SHP77 (cell line): ENCODE measurements around the gene LARP1.
"Not testable (repeated sequence)": the region's sequence is repeated elsewhere in the genome, so short reads cannot be mapped to it uniquely, and the experiment has no call there.

Experiments
- DNase-seq, 2 experiments: peaks; one replicate each; lab custom pipeline; 2025; lab: John Stamatoyannopoulos, UW

The LARP1 gene

DNA sequence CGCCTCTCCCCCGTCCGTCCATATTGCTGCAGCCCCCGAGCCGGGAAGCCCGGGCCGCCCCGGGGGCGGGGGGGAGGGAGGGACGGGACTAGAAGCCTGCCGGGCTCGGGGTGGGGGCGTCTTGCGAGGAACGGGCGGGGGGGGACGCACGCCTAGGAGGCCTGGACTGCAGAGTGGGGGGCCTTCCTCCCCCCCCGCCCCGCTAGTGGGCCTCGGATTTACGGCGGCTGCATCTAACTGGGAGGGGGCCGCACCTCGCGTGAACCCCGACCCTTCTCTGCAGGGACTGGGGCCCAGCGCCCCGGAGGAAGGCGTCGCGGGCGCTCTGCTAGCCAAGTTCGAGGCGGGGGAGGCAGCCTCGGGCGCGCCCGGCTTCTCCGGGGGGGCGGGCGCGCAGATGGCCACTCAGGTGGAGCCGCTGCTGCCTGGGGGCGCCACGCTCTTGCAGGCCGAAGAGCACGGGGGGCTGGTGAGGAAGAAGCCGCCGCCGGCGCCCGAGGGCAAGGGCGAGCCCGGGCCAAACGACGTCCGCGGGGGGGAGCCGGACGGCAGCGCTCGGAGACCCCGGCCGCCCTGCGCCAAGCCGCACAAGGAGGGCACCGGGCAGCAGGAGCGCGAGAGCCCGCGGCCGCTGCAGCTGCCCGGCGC is at the start of gene LARP1:
TSS of gene LARP1 (plus strand) at position 17 of the 648 bp plus-strand sequence. CDS start at position 398, 381 bp downstream.
- DNase-seq = no peak

DNA sequence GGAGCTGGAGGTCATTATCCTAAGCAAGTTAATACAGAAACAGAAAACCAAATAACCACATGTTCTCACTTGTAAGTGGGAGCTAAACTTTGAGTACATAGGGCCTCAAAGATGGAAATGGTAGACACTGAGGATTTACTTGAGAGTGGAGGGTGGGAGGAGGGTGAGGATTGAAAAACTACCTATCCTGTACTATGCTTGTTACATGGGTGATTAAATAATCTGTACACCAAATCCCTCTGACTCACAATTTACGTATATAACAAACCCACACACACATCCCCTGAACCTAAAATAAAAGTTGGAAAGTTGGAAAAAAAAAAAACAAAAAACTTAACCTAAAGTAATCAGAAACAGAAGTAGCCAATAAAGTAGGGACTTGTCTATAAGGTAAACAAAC is 48.8 kb upstream of the LARP1 start:
- no peak for DNase-seq

DNA sequence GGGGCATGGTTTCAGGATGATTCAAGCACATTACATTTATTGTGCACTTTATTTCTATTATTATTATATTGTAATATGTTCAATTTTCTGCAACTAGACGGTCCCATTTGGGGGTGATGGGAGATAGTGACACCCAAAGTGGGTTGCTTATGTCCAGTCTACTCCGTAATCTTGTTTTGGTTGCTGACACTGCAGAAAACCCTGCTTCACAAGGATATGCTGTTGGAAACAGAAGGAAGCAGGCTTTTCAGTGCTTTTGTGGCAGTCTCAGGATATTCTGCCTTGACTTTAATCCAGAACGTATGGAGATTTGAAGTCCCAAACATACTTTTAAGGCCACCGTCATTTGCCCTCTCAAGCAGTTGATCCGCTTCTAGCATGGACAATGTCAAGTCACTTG is 47.5 kb upstream of the LARP1 start:
- DNase-seq = no peak

DNA sequence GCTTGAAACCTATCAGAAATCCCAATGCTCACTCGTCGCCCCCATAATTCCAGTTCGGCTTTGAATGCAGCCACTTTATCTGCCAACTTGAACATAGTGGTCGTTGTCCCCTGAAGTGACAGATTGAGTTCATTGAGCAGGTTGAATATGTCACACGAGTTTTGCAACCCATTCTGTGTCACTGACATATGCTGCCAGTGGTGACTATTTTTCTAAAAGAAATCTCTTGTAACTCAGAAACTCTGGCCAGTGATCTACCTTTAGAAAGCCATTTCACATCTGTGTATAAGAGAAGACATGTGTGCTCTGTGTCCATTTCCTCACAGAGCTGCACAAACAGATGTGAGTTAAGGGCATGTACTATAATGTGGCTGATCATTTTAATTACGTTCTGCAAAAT is 47.0 kb upstream of the LARP1 start:
- no peak for DNase-seq

DNA sequence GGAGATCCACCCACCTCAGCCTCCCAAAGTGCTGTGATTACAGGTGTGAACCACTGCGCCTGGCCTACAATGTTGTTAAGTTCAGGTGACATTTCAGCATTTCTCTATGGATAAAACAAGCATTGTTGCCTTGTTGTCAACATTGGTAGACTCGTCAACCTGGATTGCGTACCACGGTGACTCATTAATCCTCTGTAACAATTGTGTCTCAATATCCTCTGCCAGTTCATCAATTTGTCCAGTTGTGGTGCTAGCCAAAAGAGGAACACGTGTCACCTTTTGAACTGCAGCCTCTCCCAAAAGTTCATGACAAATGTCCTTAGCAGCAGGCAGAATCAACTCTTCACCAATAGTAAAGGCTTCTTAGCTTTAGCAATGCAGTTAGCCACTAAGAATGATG is 46.3 kb upstream of the LARP1 start:
- DNase-seq = no peak

DNA sequence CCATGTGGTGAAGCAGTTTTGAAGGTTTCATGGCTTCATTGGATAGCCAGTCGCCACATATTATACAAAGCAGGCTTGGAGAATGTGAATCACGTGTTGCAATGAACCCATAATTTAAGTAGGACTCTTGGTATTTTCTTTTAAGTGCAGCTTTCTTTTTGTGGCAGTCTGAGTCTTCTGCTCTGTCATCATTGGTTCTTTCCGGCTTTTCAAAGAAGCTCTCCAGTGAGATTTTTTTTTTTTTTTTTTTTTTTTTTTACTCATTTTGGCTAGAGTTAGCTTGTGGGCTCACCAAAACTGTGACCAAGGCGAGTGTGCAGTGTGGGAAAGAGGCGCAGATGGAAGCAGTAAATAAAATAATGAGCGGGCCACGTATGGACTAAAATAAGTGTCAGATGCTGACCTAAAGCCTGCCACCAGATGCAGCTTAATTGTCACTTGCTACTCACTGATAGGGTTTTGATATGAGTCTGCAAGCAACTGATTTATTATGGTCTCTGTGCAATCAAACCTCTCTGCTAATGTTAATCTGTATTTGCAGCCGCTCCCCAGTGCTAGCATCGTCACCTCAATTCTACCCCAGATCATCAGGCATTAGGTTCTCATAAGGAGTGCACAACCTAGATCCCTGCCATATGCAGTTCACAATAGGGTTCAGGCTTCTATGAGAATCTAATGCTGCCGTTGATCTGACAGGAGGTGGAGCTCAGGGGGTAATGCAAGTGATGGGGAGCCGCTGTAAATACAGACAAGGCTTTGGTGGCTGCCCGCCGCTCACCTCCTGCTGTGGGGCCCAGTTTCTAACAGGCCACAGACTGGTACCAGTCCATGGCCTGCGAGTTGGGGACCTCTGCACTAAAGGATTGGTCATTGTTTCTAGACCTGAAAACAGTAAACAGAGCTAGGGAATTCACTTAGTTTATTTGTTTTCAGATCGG is 45.5 kb upstream of the LARP1 start:
- DNase-seq = no peak

DNA sequence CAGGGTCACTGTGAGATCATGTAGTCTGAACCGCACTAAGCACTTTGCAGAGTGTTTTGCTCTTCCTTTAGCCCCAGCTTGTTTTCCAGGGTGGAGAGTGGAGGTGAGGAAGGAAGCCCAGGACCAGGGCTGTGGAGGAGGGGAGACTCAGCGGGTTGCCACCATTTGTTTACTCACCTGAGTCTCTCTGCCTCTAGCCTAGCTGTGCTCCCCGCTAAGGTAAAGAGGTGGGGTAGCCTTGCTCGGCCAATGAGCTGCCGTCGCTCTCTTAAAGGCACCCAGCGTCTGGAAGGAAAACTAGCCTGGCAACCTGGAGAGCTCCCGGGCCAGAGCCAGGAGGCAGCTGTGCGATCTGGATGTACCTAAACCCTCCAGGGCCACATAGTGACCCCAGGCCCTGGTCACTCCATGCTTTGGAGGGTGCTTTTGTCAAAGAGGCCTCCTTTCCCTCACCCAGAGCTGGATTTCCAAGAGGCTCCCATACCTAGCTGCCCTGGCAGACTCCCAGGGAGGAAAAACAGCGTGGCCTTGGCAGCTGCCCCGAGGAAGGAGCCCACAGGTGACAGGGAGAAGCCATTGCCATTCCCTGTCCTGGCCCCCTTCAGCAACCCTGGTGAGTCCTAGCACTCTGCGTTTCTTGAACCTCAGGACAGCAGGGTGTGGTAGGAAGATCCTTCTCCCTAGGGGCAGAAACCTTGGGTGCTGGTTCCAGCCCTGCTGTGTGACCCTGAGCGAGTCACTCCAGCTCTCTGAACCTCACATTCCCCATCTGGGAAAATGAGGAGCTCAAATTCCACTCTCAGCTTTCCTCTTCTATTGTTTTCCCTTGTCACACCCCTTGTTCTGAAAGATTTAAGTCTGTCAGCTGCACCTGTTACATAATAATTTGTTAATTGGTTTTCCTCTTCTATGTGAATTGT is 42.4 kb upstream of the LARP1 start:
- DNase-seq = no peak

DNA sequence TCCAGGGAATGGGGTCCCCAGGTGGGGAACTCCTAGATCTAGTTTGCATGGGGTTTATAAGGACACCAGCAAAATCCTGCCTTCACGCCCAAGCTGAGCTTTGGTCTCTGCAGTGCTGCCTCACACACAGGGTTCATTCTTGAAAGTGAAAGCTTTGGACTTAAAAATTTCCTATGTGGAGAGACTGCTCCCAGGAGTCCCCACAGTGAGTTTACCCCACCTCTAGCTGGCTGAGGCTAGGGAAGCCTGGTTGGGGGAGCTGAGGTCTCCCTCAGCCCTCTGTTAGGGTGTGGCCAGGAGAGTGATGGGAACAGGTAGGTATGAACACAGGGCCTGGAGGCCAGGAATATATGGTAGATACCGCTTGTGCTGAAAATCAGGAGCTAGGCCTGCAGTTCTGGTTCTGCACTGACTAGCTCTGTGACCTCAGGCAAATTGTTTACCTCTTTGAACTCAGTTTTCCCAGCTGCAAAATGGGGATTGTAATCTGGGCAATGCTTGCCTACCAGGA is 41.5 kb upstream of the LARP1 start:
- DNase-seq = no peak

DNA sequence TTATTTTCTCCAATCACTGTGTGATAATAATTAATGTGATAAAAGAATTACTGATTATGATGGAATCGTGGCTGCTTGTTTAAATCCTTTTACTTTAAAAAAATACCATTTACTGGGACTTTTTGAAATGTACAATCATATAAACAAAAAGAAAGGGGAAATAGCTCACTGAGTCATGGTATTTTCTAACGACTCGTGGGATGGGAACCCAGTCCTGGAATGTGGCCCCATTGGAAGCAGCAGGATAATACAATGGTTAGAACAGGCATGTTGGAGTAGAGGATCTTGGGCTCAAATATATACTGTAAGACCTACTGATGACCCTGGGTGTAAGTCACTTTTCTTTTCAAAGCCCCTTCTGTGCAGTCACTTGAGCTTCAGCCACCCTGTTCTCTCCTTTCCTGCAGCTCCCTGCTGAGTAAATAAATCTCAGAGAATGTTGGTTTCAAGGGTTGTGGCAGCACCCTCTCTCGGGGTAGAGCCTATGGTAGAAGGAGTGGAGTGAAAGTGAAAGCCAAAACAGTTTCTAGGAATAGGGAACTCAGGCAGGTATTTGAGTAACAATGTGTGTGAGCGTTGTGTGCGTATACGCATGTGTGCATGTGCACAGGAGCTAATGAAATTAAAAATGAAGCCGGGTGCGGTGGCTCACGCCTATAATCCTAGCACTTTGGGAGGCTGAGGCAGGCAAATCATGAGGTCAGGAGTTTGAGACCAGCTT is 40.8 kb upstream of the LARP1 start:
- DNase-seq = no peak

DNA sequence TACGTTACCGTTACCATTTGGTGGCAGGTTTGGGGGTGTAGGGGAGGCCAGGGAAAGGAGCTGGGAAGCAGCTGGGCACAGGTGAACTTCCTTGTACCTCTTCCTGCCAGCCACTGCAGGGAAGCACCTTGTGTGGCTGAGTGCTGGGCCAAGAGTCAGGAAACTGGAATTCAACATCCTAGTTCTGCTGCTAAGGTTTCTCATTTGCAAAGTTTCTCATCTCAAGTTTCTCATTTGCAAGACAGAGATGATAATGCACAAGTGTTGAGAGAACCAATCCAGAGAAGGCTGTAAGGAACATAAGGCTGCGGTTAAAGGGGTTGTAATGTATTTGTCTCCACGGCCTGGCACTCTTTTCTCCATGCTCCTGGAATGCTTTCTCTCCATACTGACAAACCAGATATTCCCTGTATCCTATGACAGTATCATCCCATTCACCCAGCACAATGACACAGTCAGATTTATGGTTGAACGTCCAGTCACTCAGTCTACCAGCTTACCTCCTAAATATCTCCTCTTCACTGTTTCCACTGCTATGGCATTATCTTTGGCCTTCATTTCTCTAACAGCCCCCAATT is 33.6 kb upstream of the LARP1 start:
- DNase-seq = no peak

DNA sequence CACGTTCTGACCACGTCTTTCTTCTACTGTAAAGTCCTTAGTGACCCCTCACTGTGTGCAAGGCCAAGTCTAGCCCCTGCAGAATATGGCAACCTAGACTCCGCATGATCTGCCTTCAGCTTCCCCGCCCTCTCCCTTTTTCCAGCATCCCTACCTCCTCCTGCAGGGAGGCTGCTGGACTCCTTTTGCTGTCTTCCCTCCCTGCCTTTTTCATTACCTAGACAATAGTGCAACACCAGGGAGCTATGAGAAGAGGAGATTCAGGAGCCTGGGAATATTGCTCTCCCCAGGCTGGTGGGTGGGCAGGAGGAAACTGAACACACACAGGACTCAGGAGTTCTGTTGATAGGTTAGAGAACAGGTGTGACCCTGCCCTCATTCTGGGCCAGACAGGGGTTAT is 33.1 kb upstream of the LARP1 start:
- DNase-seq = no peak

DNA sequence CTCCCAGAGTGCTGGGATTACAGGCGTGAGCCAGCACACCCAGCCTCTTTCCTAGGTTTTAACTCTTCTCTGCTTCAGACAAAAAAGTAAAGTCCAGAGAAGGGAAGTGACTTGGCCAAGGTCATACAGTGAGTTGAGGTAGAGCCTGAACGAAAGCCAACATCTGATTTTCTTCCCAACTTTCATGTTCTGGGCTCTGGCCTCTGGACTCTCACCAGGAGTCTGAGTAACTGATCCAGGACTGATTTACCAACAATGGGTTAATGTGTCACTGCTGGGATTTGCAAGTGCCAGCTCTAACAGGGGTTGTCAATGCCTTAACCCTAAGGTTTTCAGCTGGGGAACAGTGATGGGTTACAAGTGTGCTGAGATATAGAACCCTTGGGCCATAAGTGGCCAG is 32.2 kb upstream of the LARP1 start:
- no peak for DNase-seq

DNA sequence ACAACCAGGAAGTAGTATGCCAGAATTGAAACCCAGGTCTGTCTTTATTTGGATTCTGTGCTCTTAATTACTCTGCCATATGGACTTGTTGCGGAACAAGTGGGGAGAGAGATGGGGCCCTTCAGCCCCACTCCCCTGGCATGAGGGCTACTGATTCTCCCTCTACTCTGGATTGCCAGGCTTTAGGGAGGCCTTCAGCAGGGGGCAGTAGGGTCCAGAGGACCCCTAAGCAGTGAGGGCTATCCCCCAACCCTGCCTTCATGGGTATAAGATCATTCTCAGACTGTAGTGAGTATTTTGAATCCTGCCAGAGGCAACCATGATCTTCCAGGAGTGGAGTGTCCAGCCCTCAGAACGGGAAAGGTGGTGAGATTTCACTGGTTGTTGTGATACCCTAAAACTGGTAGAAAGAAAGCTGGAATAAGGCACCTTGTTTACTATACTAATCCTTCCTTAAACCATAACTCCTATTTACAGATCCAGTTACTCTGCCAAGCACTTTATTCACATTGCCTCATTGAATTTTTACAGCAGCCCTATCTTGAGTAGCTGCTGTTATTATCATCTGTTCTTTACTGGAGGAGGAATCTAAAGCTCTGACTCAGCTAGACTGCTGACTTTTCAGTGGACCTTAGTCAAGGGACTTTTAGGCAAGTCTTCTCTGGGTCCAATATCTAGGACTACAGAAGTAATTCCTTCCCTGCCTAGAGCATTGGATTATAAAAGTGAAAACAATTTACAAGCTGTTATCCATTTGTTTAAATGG is 31.3 kb upstream of the LARP1 start:
- DNase-seq = no peak

DNA sequence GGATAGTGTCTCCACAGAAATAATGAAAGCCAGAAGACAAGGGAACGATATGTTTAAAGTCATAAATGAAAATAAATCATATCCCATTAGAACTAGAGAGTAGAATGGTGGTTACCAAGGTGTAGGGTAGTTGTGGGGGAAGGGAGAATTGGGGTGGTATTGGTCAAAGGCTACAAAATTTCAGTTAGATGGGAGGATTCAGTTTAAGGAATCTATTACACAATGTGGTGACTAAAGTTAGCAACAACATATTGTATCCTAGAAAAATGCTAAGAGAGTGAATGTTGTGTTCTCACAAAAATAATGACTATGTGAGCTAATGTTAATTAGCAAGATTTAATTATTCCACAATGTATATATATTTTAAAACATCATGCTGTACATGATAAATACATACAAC is 27.8 kb upstream of the LARP1 start:
- no peak for DNase-seq

DNA sequence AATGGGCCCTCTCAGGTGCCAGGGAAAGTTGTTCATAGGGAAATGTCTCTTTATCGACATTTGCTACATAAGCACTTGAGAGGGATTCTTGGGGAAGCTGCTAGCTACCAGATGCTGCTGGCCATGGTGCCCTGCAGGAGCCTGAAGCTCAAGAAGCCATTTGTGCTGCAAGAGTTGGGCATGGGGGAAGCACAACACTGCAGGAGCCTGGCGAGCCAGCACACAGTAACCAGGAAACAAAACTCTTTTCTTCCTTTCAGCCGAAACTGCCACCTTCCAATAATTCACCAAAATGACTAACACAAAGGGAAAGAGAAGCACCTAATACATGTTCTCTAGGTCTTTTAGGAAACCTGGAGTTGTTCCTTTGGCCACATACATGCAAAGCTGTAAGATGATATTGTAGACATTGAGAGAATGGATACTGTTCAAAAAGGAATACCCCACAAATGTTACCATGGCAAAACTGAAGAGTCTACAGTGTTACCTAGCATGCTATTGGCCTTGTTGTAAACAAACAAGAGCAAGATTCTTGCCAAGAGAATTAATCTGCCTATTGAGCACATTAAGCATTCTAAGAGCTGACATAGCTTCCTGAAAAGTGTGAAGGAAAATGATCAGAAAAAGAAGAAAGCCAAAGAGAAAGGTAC is 26.1 kb upstream of the LARP1 start:
- DNase-seq = no peak

DNA sequence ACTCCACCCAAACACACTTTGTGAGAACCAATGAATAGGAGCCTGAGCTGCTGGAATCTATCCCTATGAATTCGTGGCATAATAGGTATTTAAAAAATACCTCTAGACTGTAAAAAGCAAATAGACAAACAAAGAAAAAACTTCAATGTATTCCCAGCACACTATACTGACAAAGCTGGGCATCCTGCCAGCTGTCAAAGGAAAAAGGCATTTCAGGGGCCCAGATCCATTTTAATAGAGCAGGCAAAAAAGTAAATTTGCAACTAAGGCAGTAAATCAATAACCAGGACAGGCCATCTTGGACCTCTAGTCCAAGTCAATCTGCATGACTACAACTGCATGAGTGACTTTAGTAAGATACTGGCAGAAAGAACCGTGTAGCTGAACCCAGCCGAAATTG is 25.6 kb upstream of the LARP1 start:
- no peak for DNase-seq

DNA sequence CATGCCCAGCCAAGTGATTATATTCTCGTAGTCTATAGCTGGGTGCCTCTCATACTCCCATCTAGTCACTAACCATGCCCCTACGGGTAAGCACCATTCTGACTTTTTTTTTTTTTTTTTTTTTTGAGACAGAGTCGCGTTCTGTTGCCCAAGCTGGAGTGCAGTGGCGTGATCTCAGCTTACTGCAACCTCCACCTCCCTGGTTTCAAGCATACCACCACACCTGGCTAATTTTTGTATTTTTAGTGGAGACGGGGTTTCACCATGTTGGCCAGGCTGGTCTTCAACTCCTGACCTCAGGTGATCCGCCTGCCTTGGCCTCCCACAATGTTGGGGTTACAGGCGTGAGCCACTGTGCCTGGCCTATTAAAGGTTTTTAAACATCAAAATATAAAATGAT is 24.4 kb upstream of the LARP1 start:
- DNase-seq = not testable (repeated sequence)

DNA sequence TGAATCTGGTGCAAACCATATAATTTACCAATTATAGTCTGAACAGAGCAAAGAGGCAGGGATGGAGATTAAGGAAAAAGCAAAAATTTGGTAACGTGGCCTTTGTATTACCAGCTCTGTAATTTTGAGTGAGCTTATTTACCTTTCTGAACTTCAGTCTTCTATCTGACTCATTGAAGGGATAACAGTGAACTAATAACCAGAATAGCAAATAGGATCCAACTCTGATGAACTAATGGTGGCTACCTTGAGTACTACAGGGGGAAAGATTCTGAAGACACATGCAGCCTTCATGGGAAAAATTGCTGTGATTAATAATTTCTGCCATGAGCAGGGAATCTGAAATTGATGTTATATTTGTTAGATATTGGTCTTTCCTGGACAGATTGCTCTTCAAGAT is 23.0 kb upstream of the LARP1 start:
- no peak for DNase-seq

DNA sequence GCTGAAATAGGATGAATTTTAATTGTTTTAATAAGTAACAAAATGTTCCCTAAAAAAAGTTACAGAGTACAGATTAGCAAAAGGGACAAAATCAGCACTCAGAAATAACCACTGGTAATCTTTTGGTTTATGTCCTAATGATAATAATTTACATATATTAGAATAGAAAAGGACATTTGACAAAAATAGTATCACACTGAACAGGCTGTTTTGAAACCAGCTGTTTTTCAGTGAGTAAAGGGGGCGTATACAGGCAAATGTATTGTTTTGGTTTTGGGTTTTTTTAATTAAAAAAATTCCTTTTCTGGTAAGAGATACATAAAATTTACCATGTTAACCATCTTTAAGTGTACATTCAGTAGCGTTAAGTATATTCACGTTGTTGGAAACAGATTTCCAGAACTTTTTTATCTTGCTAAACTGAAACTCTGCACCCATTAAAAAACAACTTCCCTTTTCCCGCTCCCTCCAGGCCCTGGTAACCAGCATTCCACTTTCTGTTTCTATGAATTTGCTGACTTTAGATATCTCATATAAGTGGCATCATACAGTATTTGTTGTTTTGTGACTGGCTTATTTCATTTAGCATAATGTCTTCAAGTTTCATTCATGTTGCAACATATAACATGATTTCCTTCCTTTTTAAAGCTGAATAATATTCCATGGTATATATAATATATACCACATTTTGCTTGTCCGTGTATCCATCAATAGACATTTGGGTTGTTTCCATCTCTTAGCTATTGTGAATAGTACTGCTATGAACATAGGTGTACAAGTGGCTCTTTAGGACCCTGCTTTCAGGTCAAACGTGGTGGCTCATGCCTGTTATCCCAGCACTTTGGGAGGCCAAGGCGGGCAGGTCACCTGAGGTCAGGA is 20.6 kb upstream of the LARP1 start:
- DNase-seq = no peak
